Caco-2 (cell line): ENCODE results near the gene SMNDC1. TPM values are rescaled to one million over a fixed set of nuclear protein-coding genes. Genes with fewer than 3 reads are reported as not detected.
A peak's percentile ranks its signal among the peaks of the same experiment; 100 is the strongest.

Experiments used
- BruUV-seq: library from RNA; stranded (reverse); fragments of 400-500 nt; replicated peaks from 2 replicates; lab custom pipeline; 2021; lab: Mats Ljungman, UMichigan
- CTCF ChIA-PET: fragments of 300-600 bp; sonication (Branson Sonifier 250); formaldehyde crosslinking; loops from one replicate; lab custom pipeline; 2022; ENCODE audit warnings: antibody characterized with exemption; lab: Charles Lee
- POLR2A ChIA-PET: fragments of 300-600 bp; sonication (Branson Sonifier 250); formaldehyde crosslinking; loops from one replicate; lab custom pipeline; 2022; ENCODE audit warnings: antibody characterized with exemption; lab: Charles Lee
- DNase-seq, 2 experiments: peaks; one replicate each; pipeline versions ENCODE4 v3.0.0 to v3.0.0-alpha.2; 2020 to 2022
- H3K27me3 ChIP-seq: replicated peaks from 2 replicates; pipeline ENCODE4 v1.6.0; 2011; ENCODE audit warnings: low read length; ENCODE audit not compliant: control insufficient read depth, insufficient read depth
- H3K36me3 ChIP-seq: 2 replicates; pipeline ENCODE4 v1.5.1; 2011; ENCODE audit warnings: low read length; ENCODE audit not compliant: control insufficient read depth, insufficient read depth
- H3K4me1 ChIP-seq: fragments of 250-450 bp; sonication (Bioruptor Pico); 2 replicates; pipeline ENCODE4 v1.5.1; 2020; ENCODE audit warnings: mild to moderate bottlenecking
- H3K4me3 ChIP-seq: 2 replicates; pipeline ENCODE4 v1.5.1; 2011; ENCODE audit warnings: low read depth, mild to moderate bottlenecking, control low read depth, low read length
- H3K9me3 ChIP-seq: fragments of 250-450 bp; sonication (Bioruptor Pico); 2 replicates; pipeline ENCODE4 v1.5.1; 2020; ENCODE audit warnings: mild to moderate bottlenecking, moderate library complexity
- H3K27ac Mint-ChIP-seq: one replicate; pipeline ENCODE4 v1.8.0; 2022; ENCODE audit warnings: mixed read lengths; ENCODE audit not compliant: unreplicated experiment
- H3K27me3 Mint-ChIP-seq: one replicate; pipeline ENCODE4 v1.8.0; 2022; ENCODE audit warnings: mixed read lengths; ENCODE audit not compliant: insufficient read depth, unreplicated experiment
- H3K36me3 Mint-ChIP-seq: one replicate; pipeline ENCODE4 v1.8.0; 2022; ENCODE audit warnings: mild to moderate bottlenecking, mixed read lengths; ENCODE audit not compliant: insufficient read depth, unreplicated experiment
- H3K4me1 Mint-ChIP-seq: one replicate; pipeline ENCODE4 v1.8.0; 2022; ENCODE audit warnings: low read depth, mixed read lengths; ENCODE audit not compliant: unreplicated experiment
- H3K4me3 Mint-ChIP-seq: one replicate; pipeline ENCODE4 v1.8.0; 2022; ENCODE audit warnings: mild to moderate bottlenecking, moderate library complexity, mixed read lengths; ENCODE audit not compliant: unreplicated experiment
- H3K9me3 Mint-ChIP-seq: one replicate; pipeline ENCODE4 v1.8.0; 2022; ENCODE audit warnings: mixed read lengths; ENCODE audit not compliant: unreplicated experiment
- intact Hi-C: fragments of 100-400 bp; cut with micrococcal nuclease; formaldehyde crosslinking; loops from one replicate; pipeline ENCODE4 v1.10.0; 2022; ENCODE audit not compliant: unreplicated experiment
- total RNA-seq: library from RNA; stranded (reverse); gene quantifications from 2 replicates; pipeline ENCODE4 v1.2.3, GENCODE V29; 2022
- TF ChIP-seq, protein P1 (sequence below), 2 experiments: fragments of 200-600 bp in 1 of 2; IDR thresholded peaks; 1 replicate in 1 of 2; 2 replicates in 1 of 2; pipeline versions ENCODE4 v1.5.1 to v1.8.0; 2011 to 2022; ENCODE audit warnings: antibody characterized with exemption in 1 of 2, control low read depth in 1 of 2, inconsistent platforms in 1 of 2, low read depth in 1 of 2, low read length in 1 of 2, mild to moderate bottlenecking in 1 of 2, moderate library complexity in 1 of 2; ENCODE audit not compliant: insufficient read depth in 1 of 2, severe bottlenecking in 1 of 2, unreplicated experiment in 1 of 2

SMNDC1 gene
- total RNA-seq, 1 experiment from 2014 or later, result 52.4 TPM

DNA sequence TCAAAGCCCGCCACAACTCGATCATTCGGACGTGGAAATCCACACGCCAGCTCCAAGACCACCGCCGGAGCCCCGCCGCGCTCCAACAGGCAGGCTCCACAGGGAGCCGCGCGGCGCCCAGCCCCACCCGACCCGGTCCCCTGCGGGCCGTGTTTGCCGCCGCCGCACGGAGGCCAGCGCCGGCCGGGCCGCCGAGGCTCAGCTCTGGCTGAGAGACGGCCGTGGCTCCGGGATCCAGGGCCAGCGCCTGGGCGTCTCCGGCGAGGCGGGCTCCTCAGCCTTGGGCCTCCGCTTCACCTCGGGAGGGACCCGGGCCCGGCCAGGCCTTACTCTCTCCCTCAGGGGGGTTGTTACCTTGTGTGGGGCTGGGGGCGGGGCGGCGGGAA lies 333 bp downstream of the SMNDC1 start:
- Histone ChIP-seq H3K4me1 (peaks cover 13% of the 10 kb centered on the region), H3K27me3 (no peaks in the 10 kb centered on the region), H3K36me3 (peaks cover 4% of the 10 kb centered on the region), H3K4me3 (peak overlapping the region; percentile 94), H3K9me3 (no peaks in the 10 kb centered on the region)
- ChIA-PET CTCF (interaction anchor here (0.6 to 1.5 kb wide), 13 partner anchors 13 to 723 kb away, joined by 3 to 8 read pairs (median 5); partner anchors contain the start of genes BBIP1 and SHOC2), POLR2A (interaction anchor here (0.6 to 1.1 kb wide), 14 partner anchors 94 to 695 kb away, joined by 3 to 9 read pairs (median 4); partner anchors contain the start of genes DUSP5 and SMC3)
- BruUV-seq, result no TSS peak
- Mint-ChIP-seq H3K27me3 (no peaks in the 10 kb centered on the region), H3K27ac (peak overlapping the region; percentile 90), H3K4me1 (no peaks in the 10 kb centered on the region), H3K9me3 (no peaks in the 10 kb centered on the region), H3K36me3 (peaks cover 60% of the 10 kb centered on the region), H3K4me3 (peak overlapping the region; percentile 91)
- TF ChIP-seq, protein P1, sequence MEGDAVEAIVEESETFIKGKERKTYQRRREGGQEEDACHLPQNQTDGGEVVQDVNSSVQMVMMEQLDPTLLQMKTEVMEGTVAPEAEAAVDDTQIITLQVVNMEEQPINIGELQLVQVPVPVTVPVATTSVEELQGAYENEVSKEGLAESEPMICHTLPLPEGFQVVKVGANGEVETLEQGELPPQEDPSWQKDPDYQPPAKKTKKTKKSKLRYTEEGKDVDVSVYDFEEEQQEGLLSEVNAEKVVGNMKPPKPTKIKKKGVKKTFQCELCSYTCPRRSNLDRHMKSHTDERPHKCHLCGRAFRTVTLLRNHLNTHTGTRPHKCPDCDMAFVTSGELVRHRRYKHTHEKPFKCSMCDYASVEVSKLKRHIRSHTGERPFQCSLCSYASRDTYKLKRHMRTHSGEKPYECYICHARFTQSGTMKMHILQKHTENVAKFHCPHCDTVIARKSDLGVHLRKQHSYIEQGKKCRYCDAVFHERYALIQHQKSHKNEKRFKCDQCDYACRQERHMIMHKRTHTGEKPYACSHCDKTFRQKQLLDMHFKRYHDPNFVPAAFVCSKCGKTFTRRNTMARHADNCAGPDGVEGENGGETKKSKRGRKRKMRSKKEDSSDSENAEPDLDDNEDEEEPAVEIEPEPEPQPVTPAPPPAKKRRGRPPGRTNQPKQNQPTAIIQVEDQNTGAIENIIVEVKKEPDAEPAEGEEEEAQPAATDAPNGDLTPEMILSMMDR (IDR thresholded peaks at IDR 0.05; ENCODE audit: insufficient read depth in 1 of 2, low read depth in 1 of 2, low read length in 1 of 2, severe bottlenecking in 1 of 2, unreplicated experiment in 1 of 2), result no peak
- intact Hi-C loops, result loop anchor here (10.0 kb wide), 1 partner anchor 610 kb away; the partner anchor contains the start of genes BBIP1 and SHOC2
- DNase-seq, result no peak

- intact Hi-C loops, result loop anchor here (10.0 kb wide), 1 partner anchor 611 kb away; the partner anchor contains the start of genes BBIP1 and SHOC2
- Histone ChIP-seq H3K9me3 (no peaks in the 10 kb centered on the region), H3K36me3 (peaks cover 6% of the 10 kb centered on the region)
Measured at GRCh38 chr10:110303681-110304080, 1.0 kb downstream of the SMNDC1 start.

GRCh38 chr10:110300486-110300986 lies 4.2 kb downstream of the SMNDC1 start:
- H3K9me3 Mint-ChIP-seq, result no peaks in the 10 kb centered on the region
- peaks cover 6% of the 10 kb centered on the region; the same call in 1 of the 2 replicates for H3K4me1 ChIP-seq
- H3K4me3 Mint-ChIP-seq, result no peak overlapping the region
- intact Hi-C loops, result loop anchor here (10.0 kb wide), 1 partner anchor 614 kb away; the partner anchor contains the start of genes BBIP1 and SHOC2
- TF ChIP-seq, protein P1 (IDR thresholded peaks at IDR 0.05; ENCODE audit: insufficient read depth in 1 of 2, low read depth in 1 of 2, low read length in 1 of 2, severe bottlenecking in 1 of 2, unreplicated experiment in 1 of 2), result no peak
- ChIA-PET CTCF (no interaction called here), POLR2A (no interaction called here)
- DNase-seq, result no peak
- H3K4me1 Mint-ChIP-seq, result no peaks in the 10 kb centered on the region
- no peak overlapping the region for H3K27ac Mint-ChIP-seq
- no peaks in the 10 kb centered on the region for H3K9me3 ChIP-seq
- no peak overlapping the region for H3K4me3 ChIP-seq
- H3K27me3 Mint-ChIP-seq, result no peaks in the 10 kb centered on the region
- H3K36me3 Mint-ChIP-seq, result peaks cover 99% of the 10 kb centered on the region
- BruUV-seq, result no TSS peak
- no peaks in the 10 kb centered on the region for H3K27me3 ChIP-seq
- H3K36me3 ChIP-seq, result peaks cover 6% of the 10 kb centered on the region

More at GRCh38 chr10:110303681-110304080, 1.0 kb downstream of the SMNDC1 start:
- Histone ChIP-seq H3K4me1 (peaks cover 13% of the 10 kb centered on the region), H3K4me3 (peak overlapping the region; percentile 94), H3K27me3 (no peaks in the 10 kb centered on the region)
- POLR2A ChIA-PET, result interaction anchor here (0.6 kb wide), 1 partner anchor 146 kb away, joined by 3 read pairs; no protein-coding TSS in a partner anchor
- TF ChIP-seq, protein P1 (IDR thresholded peaks at IDR 0.05; ENCODE audit: insufficient read depth in 1 of 2, low read depth in 1 of 2, low read length in 1 of 2, severe bottlenecking in 1 of 2, unreplicated experiment in 1 of 2), result no peak
- H3K4me3 Mint-ChIP-seq, result peak overlapping the region; percentile 91
- peaks cover 67% of the 10 kb centered on the region for H3K36me3 Mint-ChIP-seq
- TSS peak; percentile 37 for BruUV-seq
- DNase-seq, result no peak
- H3K9me3 Mint-ChIP-seq, result no peaks in the 10 kb centered on the region
- H3K27me3 Mint-ChIP-seq, result no peaks in the 10 kb centered on the region
- H3K27ac Mint-ChIP-seq, result peak overlapping the region; percentile 90
- no peaks in the 10 kb centered on the region for H3K4me1 Mint-ChIP-seq
- CTCF ChIA-PET, result no interaction called here
